ENCODE results near the gene SPACA1.

The SPACA1 gene

DNA sequence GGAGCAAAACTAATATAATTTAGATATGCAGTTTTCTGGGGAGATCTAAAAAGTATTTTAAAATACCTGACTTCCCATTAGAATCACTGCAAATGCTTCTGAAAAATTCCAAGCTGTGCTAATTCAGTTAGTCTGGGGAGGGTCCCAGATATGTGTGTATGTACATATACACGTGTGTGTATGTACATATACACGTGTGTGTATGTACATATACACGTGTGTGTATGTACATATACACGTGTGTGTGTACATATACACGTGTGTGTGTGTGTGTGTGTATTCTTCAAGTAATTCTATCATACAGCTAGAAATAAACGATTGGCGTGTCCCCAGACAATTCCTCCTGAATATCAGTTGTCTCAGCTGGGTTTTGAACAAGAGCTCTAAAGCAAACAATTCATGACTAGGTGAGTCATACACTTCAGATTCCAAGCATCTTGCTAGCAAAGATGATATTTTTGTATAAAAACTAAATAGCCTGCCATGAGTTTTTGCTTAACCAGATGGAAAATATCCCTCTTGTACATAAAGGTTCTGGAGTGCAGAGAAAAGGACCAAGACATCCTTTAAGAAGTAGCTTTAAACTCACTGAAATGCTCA is 58.2 kb downstream of the SPACA1 start:
- DNase-seq (ENCODE audit: low read depth, low spot score), result no peak

DNA sequence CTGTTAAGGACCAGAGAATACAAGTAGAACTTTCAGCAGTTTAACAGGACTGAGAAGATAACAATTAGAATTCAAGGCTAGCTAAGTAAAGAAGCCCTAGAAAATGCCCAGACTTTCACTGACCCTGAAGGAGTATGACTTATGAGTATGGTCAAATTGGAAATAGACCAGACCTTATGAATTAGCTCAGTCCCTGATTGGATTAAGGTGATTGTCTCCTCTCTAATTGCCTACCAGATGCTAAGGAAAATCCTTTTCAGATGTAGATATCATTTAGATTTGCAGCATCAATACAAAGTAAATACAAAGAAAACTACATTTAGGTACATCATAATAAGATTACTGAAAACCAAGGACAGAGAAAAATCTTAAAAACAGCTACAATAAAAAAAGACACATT is 59.6 kb downstream of the SPACA1 start:
- no peak for DNase-seq (ENCODE audit: low read depth, low spot score)

GRCh38 chr6:88111991-88112390 is 64.3 kb downstream of the SPACA1 start:
- no peak for DNase-seq (ENCODE audit: low read depth, low spot score)

- DNase-seq (ENCODE audit: low read depth, low spot score), result no peak
These were observed 67.2 kb downstream of the SPACA1 start for GRCh38 chr6:88114838-88115237.

DNA sequence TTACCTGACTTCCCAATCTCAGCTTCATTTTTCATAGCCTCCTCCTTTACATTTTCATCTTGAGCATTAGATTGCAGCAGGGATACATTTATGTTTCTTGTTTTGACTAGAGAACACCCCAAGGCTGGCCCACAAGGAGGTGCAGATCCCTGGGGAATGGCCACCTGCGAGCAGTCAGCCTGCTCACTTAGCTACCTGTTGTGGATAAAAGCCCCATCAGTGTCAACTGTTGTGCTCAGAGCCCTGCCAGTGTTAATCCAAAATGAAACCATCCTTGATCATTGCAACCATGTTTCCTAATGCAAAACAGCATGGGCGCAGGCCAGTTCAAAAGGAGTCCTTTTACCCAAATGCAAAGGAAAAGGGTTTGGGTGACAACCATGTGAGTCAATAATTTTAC is 67.7 kb downstream of the SPACA1 start:
- DNase-seq (ENCODE audit: low read depth, low spot score), result no peak

- no peak for DNase-seq (ENCODE audit: low read depth, low spot score)
These were observed 68.6 kb downstream of the SPACA1 start for GRCh38 chr6:88116276-88116675.

Measured in iPS DF 19.7 (cell line).